HG03558 (cell line): ENCODE results near the gene RBMY1D.
"Not testable (repeated sequence)": the region's sequence is repeated elsewhere in the genome, so short reads cannot be mapped to it uniquely, and the experiment has no call there.

Experiments
- ATAC-seq: cut with Tn5 transposase; IDR thresholded peaks from one replicate; pipeline ENCODE4 v1.9.1; 2021; ENCODE audit warnings: moderate number of reproducible peaks; ENCODE audit not compliant: unreplicated experiment; ENCODE audit errors: extremely low read depth

Gene RBMY1D

GRCh38 chrY:21894426-21894825 is at the start of gene RBMY1D:
Gene RBMY1D (minus strand): TSS chrY:21894526. CDS start chrY:21892513, 2,013 bp downstream.
- ATAC-seq, result not testable (repeated sequence)

GRCh38 chrY:21917932-21918331 is 23.6 kb upstream of the RBMY1D start, which contains the start of gene RBMY1E:
Gene RBMY1E (minus strand): TSS chrY:21918032. CDS start chrY:21916054, 1,978 bp downstream.
- not testable (repeated sequence) for ATAC-seq

- ATAC-seq, result not testable (repeated sequence)
These were observed 24.8 kb downstream of the RBMY1D start for GRCh38 chrY:21869407-21870076.

- no peak for ATAC-seq
These were observed 48.8 kb downstream of the RBMY1D start for GRCh38 chrY:21845481-21845880.

GRCh38 chrY:21842090-21842489 is 52.2 kb downstream of the RBMY1D start:
- ATAC-seq, result no peak

- ATAC-seq, result no peak
These were observed 54.8 kb downstream of the RBMY1D start for GRCh38 chrY:21839489-21839888.

GRCh38 chrY:21836343-21836742 is 58.0 kb downstream of the RBMY1D start:
- no peak for ATAC-seq

GRCh38 chrY:21835052-21835451 is 59.3 kb downstream of the RBMY1D start:
- ATAC-seq, result no peak
